Neural progenitor cell (in vitro differentiated cells): ENCODE results near the gene RCL1. TPM values are rescaled to one million over a fixed set of nuclear protein-coding genes. Genes with fewer than 3 reads are reported as not detected.

Experiments used
- DNase-seq: peaks from one replicate; pipeline ENCODE4 v3.0.0-alpha.2; 2016; ENCODE audit warnings: low spot score
- H2AFZ ChIP-seq: fragments of 200-600 bp; sonication (generic); replicated peaks from 2 replicates; pipeline ENCODE4 v1.6.1; 2016; ENCODE audit warnings: antibody characterized with exemption
- H3F3A ChIP-seq: fragments of 200-600 bp; sonication (generic); 2 replicates; pipeline ENCODE4 v1.6.1; 2016; ENCODE audit warnings: antibody characterized with exemption, low read depth
- H3K27ac ChIP-seq: fragments of 200-600 bp; sonication (generic); 2 replicates; pipeline ENCODE4 v1.5.1; 2016; ENCODE audit warnings: mild to moderate bottlenecking
- H3K27me3 ChIP-seq: fragments of 200-600 bp; sonication (generic); 2 replicates; pipeline ENCODE4 v1.6.1; 2016; ENCODE audit warnings: mild to moderate bottlenecking, moderate library complexity
- H3K36me3 ChIP-seq: fragments of 200-600 bp; sonication (generic); 2 replicates; pipeline ENCODE4 v1.5.1; 2016
- H3K4me1 ChIP-seq: fragments of 200-600 bp; sonication (generic); 2 replicates; pipeline ENCODE4 v1.6.1; 2016; ENCODE audit warnings: mixed run types
- H3K4me2 ChIP-seq: fragments of 200-600 bp; sonication (generic); 2 replicates; pipeline ENCODE4 v1.6.1; 2016
- H3K4me3 ChIP-seq: fragments of 200-600 bp; sonication (generic); 2 replicates; pipeline ENCODE4 v1.5.1; 2016
- H3K79me2 ChIP-seq: fragments of 200-600 bp; sonication (generic); 2 replicates; pipeline ENCODE4 v1.6.1; 2016; ENCODE audit warnings: low read depth
- H3K9ac ChIP-seq: fragments of 200-600 bp; sonication (generic); 2 replicates; pipeline ENCODE4 v1.6.1; 2016
- H3K9me3 ChIP-seq: fragments of 200-600 bp; sonication (generic); 2 replicates; pipeline ENCODE4 v1.5.1; 2016; ENCODE audit warnings: low read depth
- H4K20me1 ChIP-seq: fragments of 200-600 bp; sonication (generic); 2 replicates; pipeline ENCODE4 v1.6.1; 2016; ENCODE audit warnings: low read depth
- H3K27ac Mint-ChIP-seq: 3 replicates; pipeline ENCODE4 v1.8.0; 2021; ENCODE audit warnings: mixed read lengths
- H3K27me3 Mint-ChIP-seq: 2 replicates; pipeline ENCODE4 v1.8.0; 2022; ENCODE audit warnings: low read depth, mild to moderate bottlenecking, inconsistent platforms, moderate library complexity, mixed read lengths; ENCODE audit not compliant: insufficient read depth
- H3K36me3 Mint-ChIP-seq: 3 replicates; pipeline ENCODE4 v1.8.0; 2021; ENCODE audit warnings: mixed read lengths
- H3K4me1 Mint-ChIP-seq: 3 replicates; pipeline ENCODE4 v1.8.0; 2021; ENCODE audit warnings: mixed read lengths
- H3K4me3 Mint-ChIP-seq: 3 replicates; pipeline ENCODE4 v1.8.0; 2021; ENCODE audit warnings: mild to moderate bottlenecking, moderate library complexity, mixed read lengths
- H3K9me3 Mint-ChIP-seq: 3 replicates; pipeline ENCODE4 v1.8.0; 2020; ENCODE audit warnings: mixed read lengths
- CTCF ChIP-seq: fragments of 200-600 bp; sonication (generic); IDR thresholded peaks from 2 replicates; pipeline ENCODE4 v1.5.1; 2017; ENCODE audit warnings: antibody characterized with exemption, mild to moderate bottlenecking
- EZH2 ChIP-seq: fragments of 200-600 bp; sonication (generic); IDR thresholded peaks from 2 replicates; pipeline ENCODE4 v1.6.1; 2017; ENCODE audit warnings: antibody characterized with exemption, mild to moderate bottlenecking, moderate library complexity
- EZH2phosphoT487 ChIP-seq: fragments of 200-600 bp; sonication (generic); IDR thresholded peaks from 2 replicates; pipeline ENCODE4 v1.6.1; 2017; ENCODE audit warnings: antibody characterized with exemption
- total RNA-seq: library from RNA; depleted of rRNA; stranded (reverse); fragments of >200 nt; gene quantifications from 2 replicates; pipeline ENCODE4 v1.2.3, GENCODE V29; 2015; ENCODE audit warnings: low replicate concordance

RCL1 gene
- total RNA-seq, 1 donor from 2014 or later: 17.9 TPM

DNA sequence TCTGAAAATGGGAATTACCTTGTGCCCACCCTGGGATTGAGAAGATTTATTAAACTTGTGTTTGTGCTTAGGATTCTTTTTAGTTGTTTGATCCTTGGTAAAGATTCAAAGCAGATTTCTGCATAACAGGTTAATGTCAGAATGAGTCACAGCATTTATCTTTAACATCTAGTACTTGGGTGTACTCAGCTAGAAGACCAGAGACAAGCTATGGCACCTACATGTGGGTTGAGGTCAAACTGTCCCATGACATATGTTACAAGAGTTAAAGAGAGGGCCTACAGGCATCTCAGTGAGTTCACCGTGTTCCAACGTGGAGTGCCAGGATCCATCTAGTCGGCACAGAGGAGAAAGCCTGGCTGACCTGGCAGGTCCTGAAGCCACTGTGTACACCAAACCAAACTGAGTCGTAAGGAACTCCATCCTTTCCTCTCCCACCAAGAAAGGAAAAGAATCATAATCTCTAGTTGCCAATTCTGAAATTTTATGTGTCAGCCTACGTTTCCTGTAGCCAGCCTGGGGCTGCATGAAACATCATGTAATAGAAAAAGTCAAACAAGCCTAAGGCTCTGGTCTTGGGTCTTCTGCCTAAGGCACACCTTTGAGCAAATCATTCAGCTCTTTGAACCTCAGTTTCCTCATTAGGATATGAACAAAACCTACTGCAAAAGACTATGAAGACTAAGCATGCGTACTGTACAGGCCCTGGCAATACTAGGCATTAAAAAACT lies 73.7 kb downstream of the RCL1 start:
- Histone ChIP-seq H3K9me3 (no peaks in the 10 kb centered on the region), H3K4me2 (no peak overlapping the region), H3K9ac (no peak overlapping the region), H3K36me3 (no peaks in the 10 kb centered on the region), H3K79me2 (no peaks in the 10 kb centered on the region), H3K4me3 (no peak overlapping the region), H3K27me3 (no peaks in the 10 kb centered on the region), H4K20me1 (no peaks in the 10 kb centered on the region), H3K27ac (no peak overlapping the region), H3K4me1 (peaks cover 16% of the 10 kb centered on the region), H2AFZ (no peak overlapping the region), H3F3A (no peaks in the 10 kb centered on the region)
- Mint-ChIP-seq H3K4me3 (no peak overlapping the region), H3K9me3 (no peaks in the 10 kb centered on the region), H3K4me1 (peaks cover 22% of the 10 kb centered on the region), H3K36me3 (peaks cover 6% of the 10 kb centered on the region), H3K27ac (no peak overlapping the region), H3K27me3 (peaks cover 6% of the 10 kb centered on the region)
- no peak for DNase-seq
- TF ChIP-seq EZH2phosphoT487: no peak
- no peak for TF ChIP-seq EZH2

DNA sequence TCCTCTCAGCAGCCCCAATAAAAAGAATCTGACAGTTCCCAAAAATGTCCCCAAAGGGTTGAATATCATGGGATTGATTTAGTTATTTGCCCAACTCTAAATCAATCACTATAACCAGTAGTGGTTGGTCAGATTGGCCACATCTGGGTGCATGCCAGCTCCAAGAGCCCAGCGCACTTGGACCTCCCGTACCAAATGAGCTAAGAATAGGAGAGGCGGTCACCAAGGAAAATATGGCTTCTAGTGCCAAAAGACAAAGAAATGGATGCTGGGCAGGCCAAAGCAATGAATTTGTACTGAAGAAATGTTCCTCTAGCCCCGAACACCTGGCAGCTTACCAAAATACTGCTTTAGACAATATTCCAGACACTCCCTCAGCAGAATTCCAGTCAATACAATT lies 80.3 kb downstream of the RCL1 start:
- Histone ChIP-seq H4K20me1 (no peaks in the 10 kb centered on the region), H3K4me3 (no peak overlapping the region), H3K4me2 (no peak overlapping the region), H3F3A (no peaks in the 10 kb centered on the region), H3K79me2 (no peaks in the 10 kb centered on the region), H3K27me3 (no peaks in the 10 kb centered on the region), H2AFZ (no peak overlapping the region), H3K9ac (no peak overlapping the region), H3K36me3 (no peaks in the 10 kb centered on the region), H3K27ac (no peak overlapping the region), H3K4me1 (no peaks in the 10 kb centered on the region), H3K9me3 (no peaks in the 10 kb centered on the region)
- H3K4me3 Mint-ChIP-seq: no peak overlapping the region
- no peak for DNase-seq
- no peak for TF ChIP-seq CTCF
- TF ChIP-seq EZH2: no peak
- TF ChIP-seq EZH2phosphoT487: no peak
- H3K27me3 Mint-ChIP-seq: peaks cover 2% of the 10 kb centered on the region
- no peaks in the 10 kb centered on the region for H3K9me3 Mint-ChIP-seq
- H3K27ac Mint-ChIP-seq: no peak overlapping the region
- H3K4me1 Mint-ChIP-seq: no peaks in the 10 kb centered on the region
- peaks cover 1% of the 10 kb centered on the region for H3K36me3 Mint-ChIP-seq

GRCh38 chr9:4875559-4875958 lies 82.8 kb downstream of the RCL1 start:
- Mint-ChIP-seq H3K27ac (no peak overlapping the region), H3K9me3 (no peaks in the 10 kb centered on the region), H3K4me1 (no peaks in the 10 kb centered on the region), H3K27me3 (no peaks in the 10 kb centered on the region), H3K36me3 (peaks cover 1% of the 10 kb centered on the region), H3K4me3 (no peak overlapping the region)
- H3K4me1 ChIP-seq: no peaks in the 10 kb centered on the region
- H3K36me3 ChIP-seq: no peaks in the 10 kb centered on the region
- no peak overlapping the region for H3K27ac ChIP-seq
- TF ChIP-seq EZH2phosphoT487 (no peak), CTCF (no peak), EZH2 (no peak)
- no peak overlapping the region for H3K9ac ChIP-seq
- no peaks in the 10 kb centered on the region for H3K79me2 ChIP-seq
- no peak overlapping the region for H3K4me2 ChIP-seq
- no peak for DNase-seq
- no peaks in the 10 kb centered on the region for H3F3A ChIP-seq
- no peak overlapping the region for H3K4me3 ChIP-seq
- no peaks in the 10 kb centered on the region for H3K27me3 ChIP-seq
- H4K20me1 ChIP-seq: no peaks in the 10 kb centered on the region
- no peaks in the 10 kb centered on the region for H3K9me3 ChIP-seq
- no peak overlapping the region for H2AFZ ChIP-seq

DNA sequence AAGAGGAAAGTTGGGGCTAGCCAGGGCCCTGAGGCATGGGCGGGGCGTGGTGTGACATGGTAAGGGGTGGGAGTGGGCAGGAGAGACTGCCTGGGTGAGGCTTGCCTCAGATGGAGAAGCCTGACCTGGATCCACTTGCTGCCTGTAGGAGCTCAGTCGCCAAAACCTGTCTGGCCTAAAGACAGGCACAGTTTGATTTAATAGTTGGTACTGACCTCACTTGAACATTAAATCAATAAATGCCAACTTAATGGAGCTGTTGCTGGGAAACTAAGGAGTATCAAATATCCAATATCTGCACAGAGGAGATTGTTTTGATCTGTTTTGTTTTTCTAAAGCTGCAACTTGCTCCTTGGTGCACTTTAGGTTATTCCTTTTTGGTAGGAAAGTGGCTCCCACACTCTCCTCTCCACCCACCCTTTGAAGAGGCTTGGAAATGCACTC lies 86.4 kb downstream of the RCL1 start:
- Mint-ChIP-seq H3K4me1 (peaks cover 4% of the 10 kb centered on the region), H3K27me3 (no peaks in the 10 kb centered on the region), H3K9me3 (no peaks in the 10 kb centered on the region), H3K27ac (no peak overlapping the region), H3K4me3 (no peak overlapping the region), H3K36me3 (no peaks in the 10 kb centered on the region)
- H4K20me1 ChIP-seq: no peaks in the 10 kb centered on the region
- H3K79me2 ChIP-seq: no peaks in the 10 kb centered on the region
- no peak overlapping the region for H3K4me3 ChIP-seq
- no peak for TF ChIP-seq EZH2
- TF ChIP-seq EZH2phosphoT487: no peak
- TF ChIP-seq CTCF: no peak
- no peaks in the 10 kb centered on the region for H3K36me3 ChIP-seq
- H3K9ac ChIP-seq: no peak overlapping the region
- DNase-seq: no peak
- no peaks in the 10 kb centered on the region for H3K27me3 ChIP-seq
- peaks cover 12% of the 10 kb centered on the region for H3K4me1 ChIP-seq
- H3F3A ChIP-seq: peaks cover 8% of the 10 kb centered on the region
- H3K9me3 ChIP-seq: no peaks in the 10 kb centered on the region
- no peak overlapping the region for H3K27ac ChIP-seq
- H2AFZ ChIP-seq: no peak overlapping the region
- H3K4me2 ChIP-seq: no peak overlapping the region
